WTC11 (cell line): ENCODE measurements around the gene CLIC6. TPM values are rescaled to one million over a fixed set of nuclear protein-coding genes. Genes with fewer than 3 reads are reported as not detected.

Experiments used
- ATAC-seq: fragments of 200-7000 bp; cut with Tn5 transposase; 2 replicates; pipeline ENCODE4 v1.10.0; 2021; ENCODE audit warnings: mild to moderate bottlenecking, moderate library complexity
- CTCF ChIA-PET: fragments of 300-600 bp; sonication (Branson Sonifier 250); formaldehyde crosslinking; loops from one replicate; lab custom pipeline; 2021; ENCODE audit warnings: antibody characterized with exemption; lab: Charles Lee
- POLR2A ChIA-PET: fragments of 350-600 bp; sonication (Branson Sonifier 250); formaldehyde crosslinking; loops from one replicate; lab custom pipeline; 2021; ENCODE audit warnings: antibody characterized with exemption; lab: Charles Lee
- DNase-seq: peaks from one replicate; pipeline ENCODE4 v3.0.0; 2021; ENCODE audit warnings: low spot score
- H3K27ac Mint-ChIP-seq: 2 replicates; pipeline ENCODE4 v1.8.0; 2021; ENCODE audit warnings: mixed read lengths
- H3K27me3 Mint-ChIP-seq: 2 replicates; pipeline ENCODE4 v1.8.0; 2021; ENCODE audit warnings: low read depth, mild to moderate bottlenecking, moderate library complexity, mixed read lengths
- H3K36me3 Mint-ChIP-seq: 2 replicates; pipeline ENCODE4 v1.8.0; 2021; ENCODE audit warnings: mixed read lengths
- H3K4me1 Mint-ChIP-seq: 2 replicates; pipeline ENCODE4 v1.8.0; 2022; ENCODE audit warnings: mixed read lengths
- H3K4me3 Mint-ChIP-seq: 2 replicates; pipeline ENCODE4 v1.8.0; 2021; ENCODE audit warnings: mild to moderate bottlenecking, moderate library complexity, mixed read lengths
- H3K9me3 Mint-ChIP-seq: 2 replicates; pipeline ENCODE4 v1.8.0; 2021; ENCODE audit warnings: mixed read lengths
- AR ChIP-seq: fragments of 250-450 bp; sonication (Bioruptor Pico); IDR thresholded peaks from 2 replicates; pipeline ENCODE4 v1.9.0; 2021; ENCODE audit warnings: mild to moderate bottlenecking
- ATF1 ChIP-seq: sonication (generic); formaldehyde crosslinking; IDR thresholded peaks from 2 replicates; pipeline ENCODE4 v1.8.1; 2023; ENCODE audit warnings: mild to moderate bottlenecking, moderate library complexity, missing genetic modification reagents
- CREB1 ChIP-seq: sonication (generic); formaldehyde crosslinking; IDR thresholded peaks from 2 replicates; pipeline ENCODE4 v1.8.0; 2023; ENCODE audit warnings: mild to moderate bottlenecking, missing genetic modification reagents
- CREM ChIP-seq: sonication (generic); formaldehyde crosslinking; IDR thresholded peaks from 2 replicates; pipeline ENCODE4 v1.8.1; 2022; ENCODE audit warnings: mild to moderate bottlenecking, missing genetic modification reagents, moderate library complexity
- E2F4 ChIP-seq: sonication (generic); formaldehyde crosslinking; IDR thresholded peaks from 2 replicates; pipeline ENCODE4 v1.8.1; 2022; ENCODE audit warnings: low read depth, mild to moderate bottlenecking, moderate library complexity, missing genetic modification reagents, borderline replicate concordance
- E2F5 ChIP-seq: sonication (generic); formaldehyde crosslinking; IDR thresholded peaks from 2 replicates; pipeline ENCODE4 v1.8.1; 2022; ENCODE audit warnings: mild to moderate bottlenecking, moderate library complexity, missing genetic modification reagents
- FOXJ3 ChIP-seq: sonication (generic); formaldehyde crosslinking; IDR thresholded peaks from 2 replicates; pipeline ENCODE4 v1.9.0; 2021; ENCODE audit warnings: missing genetic modification reagents, mild to moderate bottlenecking, borderline replicate concordance
- GRHL2 ChIP-seq: fragments of 250-450 bp; sonication (Bioruptor Pico); IDR thresholded peaks from 2 replicates; pipeline ENCODE4 v1.8.0; 2022; ENCODE audit warnings: mild to moderate bottlenecking, moderate library complexity; ENCODE audit not compliant: insufficient replicate concordance, severe bottlenecking
- HMGXB4 ChIP-seq: sonication (generic); formaldehyde crosslinking; IDR thresholded peaks from 2 replicates; pipeline ENCODE4 v1.8.1; 2023; ENCODE audit warnings: mild to moderate bottlenecking, moderate library complexity, missing genetic modification reagents
- JUN ChIP-seq: sonication (generic); formaldehyde crosslinking; IDR thresholded peaks from 2 replicates; pipeline ENCODE4 v1.8.0; 2023; ENCODE audit warnings: mild to moderate bottlenecking, missing genetic modification reagents
- NFE2L1 ChIP-seq: sonication (generic); formaldehyde crosslinking; IDR thresholded peaks from 2 replicates; pipeline ENCODE4 v1.8.1; 2023; ENCODE audit warnings: missing genetic modification reagents
- NFYB ChIP-seq: sonication (generic); formaldehyde crosslinking; conservative IDR thresholded peaks from 2 replicates; pipeline ENCODE4 v1.8.0; 2022; ENCODE audit warnings: low read depth, missing genetic modification reagents
- NR1H2 ChIP-seq: sonication (generic); formaldehyde crosslinking; IDR thresholded peaks from 2 replicates; pipeline ENCODE4 v1.9.0; 2021; ENCODE audit warnings: mild to moderate bottlenecking, moderate library complexity, missing genetic modification reagents
- NR2C2 ChIP-seq: sonication (generic); formaldehyde crosslinking; IDR thresholded peaks from 2 replicates; pipeline ENCODE4 v1.8.0; 2022; ENCODE audit warnings: mild to moderate bottlenecking, missing genetic modification reagents
- OVOL2 ChIP-seq: fragments of 250-450 bp; sonication (Bioruptor Pico); IDR thresholded peaks from 2 replicates; pipeline ENCODE4 v1.9.0; 2021; ENCODE audit warnings: mild to moderate bottlenecking, borderline replicate concordance
- TEAD4 ChIP-seq: sonication (generic); formaldehyde crosslinking; IDR thresholded peaks from 2 replicates; pipeline ENCODE4 v1.8.0; 2022; ENCODE audit warnings: mild to moderate bottlenecking, missing genetic modification reagents
- ZNF281 ChIP-seq: sonication (generic); formaldehyde crosslinking; IDR thresholded peaks from 2 replicates; pipeline ENCODE4 v1.8.0; 2023; ENCODE audit warnings: mild to moderate bottlenecking, missing genetic modification reagents
- ZNF512 ChIP-seq: sonication (generic); formaldehyde crosslinking; IDR thresholded peaks from 2 replicates; pipeline ENCODE4 v1.8.1; 2022; ENCODE audit warnings: missing genetic modification reagents, borderline replicate concordance
- ZSCAN18 ChIP-seq: fragments of 250-450 bp; sonication (Bioruptor Pico); IDR thresholded peaks from 2 replicates; pipeline ENCODE4 v2.1.2; 2022; ENCODE audit warnings: mild to moderate bottlenecking, moderate library complexity
- total RNA-seq: library from RNA; stranded (reverse); gene quantifications from 3 replicates; pipeline ENCODE4 v1.2.3, GENCODE V29; 2021

The CLIC6 gene
- total RNA-seq, 1 experiment from 2014 or later: 1.8 TPM

- ChIA-PET POLR2A (no interaction called here), CTCF (interaction anchor here (0.8 kb wide), 1 partner anchor 29 kb away, joined by 4 read pairs; no protein-coding TSS in a partner anchor)
- Mint-ChIP-seq H3K36me3 (no peaks in the 10 kb centered on the region), H3K4me1 (peaks cover 5% of the 10 kb centered on the region), H3K27ac (no peak overlapping the region), H3K9me3 (peaks cover 7% of the 10 kb centered on the region), H3K4me3 (no peak overlapping the region), H3K27me3 (peaks cover 6% of the 10 kb centered on the region)
- no peak for ATAC-seq
- no peak for TF ChIP-seq JUN (CRISPR knock-in tag)
- no peak for TF ChIP-seq NR1H2 (CRISPR knock-in tag)
- no peak for TF ChIP-seq CREB1
- no peak for TF ChIP-seq ZSCAN18 (CRISPR knock-in tag)
- TF ChIP-seq E2F5 (CRISPR knock-in tag): no peak
- TF ChIP-seq NR2C2 (CRISPR knock-in tag): no peak
- TF ChIP-seq ATF1: no peak
- no peak for TF ChIP-seq TEAD4 (CRISPR knock-in tag)
- no peak for TF ChIP-seq ZNF281 (CRISPR knock-in tag)
- no peak for TF ChIP-seq AR
- TF ChIP-seq CREM (CRISPR knock-in tag): no peak
- no peak for TF ChIP-seq HMGXB4 (CRISPR knock-in tag)
- no peak for TF ChIP-seq OVOL2 (CRISPR knock-in tag)
- no peak for TF ChIP-seq E2F4 (CRISPR knock-in tag)
- TF ChIP-seq GRHL2 (CRISPR knock-in tag): no peak
- no peak for TF ChIP-seq FOXJ3
- no peak for TF ChIP-seq ZNF512 (CRISPR knock-in tag)
- no peak for TF ChIP-seq NFYB
- TF ChIP-seq NFE2L1: no peak
- DNase-seq: no peak
Observed at GRCh38 chr21:34642211-34643075, 26.4 kb upstream of the CLIC6 start.
